Ammon's horn (tissue), 1 donor: ENCODE measurements around the gene NOTO.

Source experiments
- DNase-seq: peaks from one replicate; pipeline ENCODE4 v3.0.0-alpha.2; 2016; ENCODE audit warnings: low spot score

NOTO gene

DNA sequence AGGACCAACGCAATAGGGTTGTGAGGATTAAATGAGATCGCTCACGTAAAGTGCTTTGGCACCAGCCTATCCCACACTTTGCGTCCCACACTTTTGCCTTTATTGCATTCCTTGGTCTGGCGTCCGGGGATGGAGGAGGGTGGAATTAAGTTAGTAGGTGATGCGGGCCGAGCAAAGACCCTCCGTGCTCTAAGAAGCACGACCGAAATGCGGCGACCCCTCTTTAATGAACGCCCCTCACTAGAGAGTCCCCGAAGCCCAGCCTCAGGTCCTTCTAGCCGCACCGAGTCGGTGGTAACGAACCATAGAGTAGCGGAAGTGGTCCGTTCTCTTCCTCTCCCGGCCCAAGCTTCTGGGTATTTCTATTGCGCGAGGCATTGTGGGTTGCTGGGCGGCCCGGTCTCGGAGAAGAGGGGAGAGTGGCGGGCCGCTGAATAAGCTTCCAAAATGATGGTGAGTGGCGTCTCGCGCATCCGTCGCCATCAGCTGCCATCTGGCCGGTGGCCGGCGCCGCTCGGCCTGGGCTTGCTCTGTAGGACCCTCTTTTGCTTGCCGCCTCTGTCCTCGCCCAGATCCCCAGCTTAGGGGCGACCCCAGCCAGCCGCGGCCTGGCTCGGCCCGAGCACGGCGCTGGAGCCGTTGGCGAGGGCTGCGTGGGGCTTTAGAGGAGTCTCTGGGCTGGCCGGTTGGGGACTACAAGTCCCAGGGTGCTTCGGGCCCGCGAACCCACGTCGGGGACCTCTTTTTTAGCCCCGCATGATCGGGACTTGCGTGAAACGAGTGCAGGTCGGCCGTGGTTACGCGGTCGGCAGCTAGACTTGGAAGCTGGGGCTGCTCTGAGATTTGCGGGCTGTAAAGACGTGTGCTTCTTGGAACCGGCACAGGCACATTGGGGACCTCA lies 31.8 kb downstream of the NOTO start, which contains the start of gene CCT7:
CCT7 (plus strand) TSS at position 377 of the 901 bp plus-strand sequence; CDS start at position 448, 71 bp downstream.
- peak; percentile 96 for DNase-seq

DNA sequence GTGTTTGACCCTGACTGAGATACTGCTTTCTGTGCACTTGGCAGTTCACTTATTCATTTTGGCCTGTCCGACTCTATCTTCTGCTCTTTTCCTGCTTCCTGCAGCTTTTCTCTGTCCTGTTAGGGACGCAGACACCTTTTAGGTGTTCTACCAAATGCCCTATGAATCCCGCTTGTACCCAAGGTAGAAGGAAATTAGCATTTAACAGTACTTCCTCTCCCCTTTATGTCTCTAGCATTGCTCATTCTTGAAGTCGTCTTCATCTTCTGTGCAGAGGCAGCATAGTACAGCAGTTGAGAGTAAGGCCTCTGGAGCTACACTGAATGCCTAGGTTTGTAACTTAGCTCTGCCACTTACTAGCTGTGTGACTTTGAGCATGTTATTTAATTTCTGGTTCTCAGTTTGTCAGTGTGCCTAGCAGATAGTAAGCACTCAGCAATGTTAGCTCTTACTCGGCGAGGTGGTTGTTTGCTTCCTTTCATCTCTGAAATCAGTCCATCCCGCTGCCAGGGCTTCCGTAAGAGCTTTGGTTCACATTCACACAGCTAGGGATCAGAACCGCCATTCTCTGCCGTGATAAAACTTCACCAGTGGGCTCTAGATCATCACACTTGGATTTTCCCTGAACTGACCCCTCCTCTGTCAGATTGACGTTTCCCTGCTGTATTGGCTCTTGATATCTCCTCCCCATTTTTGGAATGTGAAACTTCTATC lies 33.1 kb downstream of the NOTO start:
- DNase-seq: no peak

DNA sequence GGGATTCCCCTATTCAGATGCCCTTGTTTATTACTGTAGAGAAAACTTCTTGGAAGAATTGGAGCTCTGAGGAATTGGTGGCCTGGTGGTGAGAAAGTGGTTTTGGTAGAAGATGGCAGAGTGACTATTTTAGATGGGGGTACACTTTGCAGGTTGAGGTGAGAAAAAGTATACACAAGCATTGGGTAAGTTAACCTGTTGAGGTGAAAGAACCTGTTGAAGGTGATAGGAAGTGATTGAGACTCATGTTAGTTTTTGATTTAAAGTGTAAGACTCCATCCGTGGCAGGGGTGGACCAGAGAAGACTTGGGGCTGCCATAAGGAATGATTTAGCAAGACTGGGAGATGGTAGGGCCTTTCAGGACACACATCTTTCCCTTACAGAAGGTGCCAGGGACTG lies 34.8 kb downstream of the NOTO start:
- no peak for DNase-seq

DNA sequence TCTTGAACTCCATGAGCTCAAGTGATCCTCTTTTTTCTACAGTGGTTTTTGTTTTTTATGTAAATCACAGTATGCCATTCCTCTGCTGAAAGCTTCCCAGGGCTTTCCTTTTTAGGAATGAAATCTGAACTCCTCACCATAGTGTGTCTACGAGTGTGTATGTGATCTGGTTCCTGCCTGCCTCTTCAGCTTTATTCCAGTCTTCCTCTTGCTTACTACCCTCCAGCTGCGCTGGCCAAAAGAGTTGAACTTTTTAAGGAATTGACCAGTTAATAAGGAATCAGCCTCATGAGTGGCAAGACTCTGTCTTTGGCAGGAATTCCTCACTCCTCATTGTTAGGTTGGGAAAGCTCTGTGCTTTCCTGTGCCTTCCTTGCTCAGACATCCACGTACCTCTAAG lies 35.8 kb downstream of the NOTO start:
- no peak for DNase-seq

DNA sequence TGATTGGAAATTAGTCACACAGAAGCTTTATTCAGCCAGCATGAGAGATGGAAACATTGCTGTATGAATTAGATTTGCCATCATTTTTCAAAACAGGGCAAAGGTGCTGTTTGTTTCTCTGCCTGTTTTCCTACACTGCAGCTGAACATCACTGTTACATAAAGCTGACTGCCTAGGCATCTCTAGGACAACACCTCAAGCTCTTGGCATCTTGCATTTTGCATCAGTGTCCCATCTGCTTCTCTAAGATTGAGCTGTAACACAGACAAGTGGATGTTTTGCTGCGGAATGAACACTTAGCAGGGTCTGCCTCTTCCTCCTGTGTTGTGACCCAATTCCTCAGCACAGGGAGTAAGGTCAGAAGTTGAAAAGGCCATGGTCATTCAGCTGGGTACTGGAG lies 36.6 kb downstream of the NOTO start:
- DNase-seq: peak; percentile 20

DNA sequence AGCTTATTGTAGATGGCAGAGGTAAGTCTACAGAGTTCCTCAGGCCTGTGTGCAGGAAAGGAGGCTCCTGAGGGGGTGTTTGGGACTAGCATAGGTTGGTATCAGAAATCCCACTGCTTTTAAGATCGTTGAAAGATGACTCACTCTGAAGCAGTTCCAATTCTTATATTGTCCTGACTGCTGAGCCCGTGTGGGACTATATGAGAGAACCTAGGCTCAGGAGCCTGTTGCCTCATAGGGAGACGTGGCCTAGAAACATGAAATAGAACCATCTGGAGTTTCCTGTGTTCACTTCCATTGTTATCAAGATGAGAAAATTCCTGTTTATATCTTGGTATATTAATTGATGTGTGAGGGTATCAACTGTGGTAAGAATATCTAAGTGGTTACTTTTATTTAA lies 37.4 kb downstream of the NOTO start:
- no peak for DNase-seq

DNA sequence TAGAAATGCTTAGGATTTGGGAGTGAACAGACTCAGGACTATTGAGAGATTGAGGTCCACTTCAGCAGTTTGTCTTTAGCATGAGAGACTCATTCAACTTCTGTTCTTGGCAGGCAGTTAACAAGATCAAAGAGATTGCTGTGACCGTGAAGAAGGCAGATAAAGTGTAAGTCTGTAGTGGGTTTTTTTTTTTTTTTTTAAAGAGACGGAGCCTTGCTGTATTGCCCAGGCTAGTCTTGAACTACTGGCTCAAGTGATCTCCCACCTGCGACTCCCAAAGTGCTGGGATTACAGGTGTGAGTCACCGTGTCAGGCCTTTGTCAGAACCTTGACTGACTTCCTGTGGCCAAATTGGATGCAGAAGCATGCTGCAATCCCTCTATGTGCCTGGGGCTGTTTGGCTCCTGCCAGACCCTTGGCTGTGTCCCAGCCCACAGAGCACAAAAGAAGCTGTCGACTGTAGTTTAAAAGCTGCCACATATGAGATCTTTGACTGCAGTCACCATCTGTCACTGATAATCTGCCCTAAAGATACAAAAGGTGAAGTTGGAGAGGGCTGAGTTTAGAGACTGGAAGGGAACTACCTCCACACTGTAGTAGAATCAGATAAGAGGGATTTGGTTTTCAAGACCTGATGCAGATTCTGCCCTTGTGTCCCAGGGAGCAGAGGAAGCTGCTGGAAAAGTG lies 41.7 kb downstream of the NOTO start:
- no peak for DNase-seq

DNA sequence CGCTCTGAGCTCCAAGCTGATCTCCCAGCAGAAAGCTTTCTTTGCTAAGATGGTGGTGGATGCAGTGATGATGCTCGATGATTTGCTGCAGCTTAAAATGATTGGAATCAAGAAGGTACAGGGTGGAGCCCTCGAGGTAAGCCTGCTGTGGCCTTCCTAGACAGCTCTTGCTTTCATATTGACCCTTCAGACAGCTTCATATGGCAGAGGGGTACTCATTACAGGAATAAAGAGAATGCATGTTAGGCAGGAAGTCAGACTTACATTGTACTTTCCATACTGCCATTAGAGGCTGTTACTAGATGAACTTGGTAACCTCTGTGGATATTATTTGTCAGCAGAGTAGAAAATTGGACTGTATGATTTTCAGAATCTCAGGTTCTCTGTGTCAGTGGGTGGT lies 42.2 kb downstream of the NOTO start:
- DNase-seq: no peak

DNA sequence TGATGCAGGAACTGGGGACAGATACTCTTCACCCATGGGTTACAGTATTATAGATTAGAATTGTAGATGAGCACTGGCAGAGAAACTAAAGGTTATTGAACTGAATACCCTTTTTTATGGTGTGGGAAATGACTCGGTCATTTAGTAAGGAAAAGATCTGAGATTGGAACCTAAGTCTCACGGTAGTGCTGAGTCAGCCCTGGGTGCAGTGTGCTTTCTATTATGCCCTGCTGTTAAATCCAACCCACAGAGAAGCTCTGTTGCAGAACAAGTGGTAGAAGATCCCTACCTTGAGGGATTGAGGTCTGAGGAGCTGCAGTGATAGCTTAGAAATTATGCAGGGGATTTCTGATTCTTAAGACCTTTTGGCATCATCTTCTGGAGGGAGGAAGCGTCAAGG lies 44.5 kb downstream of the NOTO start:
- no peak for DNase-seq

DNA sequence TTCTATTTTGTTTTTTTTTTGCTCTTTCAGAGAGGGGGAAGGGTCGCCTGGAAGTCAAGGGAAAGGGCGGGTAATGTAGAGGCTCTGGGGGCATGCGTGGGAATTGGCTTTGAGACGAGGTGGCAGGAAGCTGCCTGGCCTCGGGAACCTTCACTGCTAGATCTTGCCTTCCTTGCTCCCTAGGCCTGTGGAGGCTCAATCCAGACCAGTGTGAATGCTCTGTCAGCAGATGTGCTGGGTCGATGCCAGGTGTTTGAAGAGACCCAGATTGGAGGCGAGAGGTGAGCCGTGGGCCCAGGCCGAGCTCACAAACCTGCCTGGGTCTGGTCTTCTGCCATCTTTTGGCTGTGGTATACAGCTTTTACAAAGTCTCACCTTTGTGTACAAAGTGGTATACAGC lies 47.3 kb downstream of the NOTO start:
- DNase-seq: no peak

DNA sequence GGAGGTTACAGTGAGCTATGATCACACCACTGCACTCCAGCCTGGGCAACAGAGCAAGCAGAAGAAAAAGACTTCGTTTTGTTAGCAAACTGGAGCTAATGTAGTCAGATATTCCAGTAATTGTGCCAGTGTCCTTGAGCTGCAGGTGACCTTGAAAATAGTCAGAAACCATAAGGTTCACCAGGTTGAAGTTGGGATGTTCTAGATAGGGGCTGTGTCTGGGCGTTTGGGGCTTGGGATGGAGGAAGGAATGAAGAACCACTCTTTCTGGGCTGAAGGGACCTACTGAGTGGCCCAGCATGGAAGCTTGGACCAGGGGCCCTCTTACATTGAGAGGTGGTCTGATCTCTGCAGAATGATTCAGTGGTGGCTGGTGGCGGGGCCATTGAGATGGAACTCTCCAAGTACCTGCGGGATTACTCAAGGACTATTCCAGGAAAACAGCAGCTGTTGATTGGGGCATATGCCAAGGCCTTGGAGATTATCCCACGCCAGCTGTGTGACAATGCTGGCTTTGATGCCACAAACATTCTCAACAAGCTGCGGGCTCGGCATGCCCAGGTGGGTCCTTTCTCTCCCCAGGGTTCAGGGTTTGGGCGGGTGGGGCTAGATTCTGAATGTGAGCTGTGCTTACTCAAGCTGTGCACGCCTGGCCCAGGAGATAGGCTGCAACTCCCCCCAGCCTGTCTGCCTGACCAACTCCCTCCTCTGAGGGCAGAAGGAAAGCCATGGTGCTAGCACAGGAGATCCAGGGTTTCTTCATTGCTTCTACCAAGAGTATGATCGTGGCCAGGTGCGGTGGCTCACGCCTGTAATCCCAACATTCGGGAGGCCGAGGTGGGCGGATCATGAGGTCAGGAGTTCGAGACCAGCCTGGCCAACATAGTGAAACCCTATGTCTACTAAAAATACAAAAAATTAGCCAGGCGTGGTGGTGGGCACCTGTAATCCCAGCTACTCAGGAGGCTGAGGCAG lies 48.8 kb downstream of the NOTO start:
- no peak for DNase-seq

DNA sequence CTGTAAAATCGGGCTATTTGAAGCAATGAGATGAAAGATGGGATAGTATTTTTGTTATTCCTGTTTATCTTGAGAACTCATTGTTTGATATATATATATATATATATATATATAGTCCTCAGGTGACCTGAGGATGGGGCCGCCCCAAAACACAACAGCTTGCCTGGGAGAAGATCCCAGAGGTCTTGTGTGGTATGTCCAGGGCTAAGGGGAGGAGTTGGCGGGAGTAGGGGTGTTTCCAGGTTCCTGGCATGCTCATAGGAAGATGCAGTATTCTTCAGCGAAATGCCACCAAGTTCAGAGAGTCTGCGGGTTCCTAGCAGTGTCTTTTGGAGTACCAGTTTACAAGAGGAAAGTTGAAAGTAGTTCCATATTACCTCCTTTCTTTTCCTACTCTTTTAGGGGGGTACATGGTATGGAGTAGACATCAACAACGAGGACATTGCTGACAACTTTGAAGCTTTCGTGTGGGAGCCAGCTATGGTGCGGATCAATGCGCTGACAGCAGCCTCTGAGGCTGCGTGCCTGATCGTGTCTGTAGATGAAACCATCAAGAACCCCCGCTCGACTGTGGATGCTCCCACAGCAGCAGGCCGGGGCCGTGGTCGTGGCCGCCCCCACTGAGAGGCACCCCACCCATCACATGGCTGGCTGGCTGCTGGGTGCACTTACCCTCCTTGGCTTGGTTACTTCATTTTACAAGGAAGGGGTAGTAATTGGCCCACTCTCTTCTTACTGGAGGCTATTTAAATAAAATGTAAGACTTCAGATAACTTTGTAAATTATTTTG lies 50.1 kb downstream of the NOTO start:
- no peak for DNase-seq

DNA sequence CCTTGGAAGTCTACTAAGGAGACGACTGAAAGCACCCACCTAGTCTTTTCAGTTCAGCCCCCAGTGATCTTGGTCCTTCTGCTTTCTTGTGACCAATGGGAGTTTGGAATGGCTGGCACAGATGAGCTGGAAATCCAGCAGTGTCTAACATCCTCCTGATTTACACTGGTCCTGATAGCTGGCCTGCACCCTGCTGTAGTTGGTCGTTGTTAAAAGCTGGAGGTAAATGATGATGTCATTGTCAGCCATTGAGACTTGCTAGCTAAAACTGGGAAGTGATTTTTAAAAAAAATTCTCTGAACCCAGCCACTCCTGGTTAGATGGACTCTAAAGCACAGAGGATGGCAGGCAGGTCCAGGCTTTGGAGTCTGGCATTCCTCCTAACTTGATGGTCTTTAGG lies 51.0 kb downstream of the NOTO start:
- no peak for DNase-seq

DNA sequence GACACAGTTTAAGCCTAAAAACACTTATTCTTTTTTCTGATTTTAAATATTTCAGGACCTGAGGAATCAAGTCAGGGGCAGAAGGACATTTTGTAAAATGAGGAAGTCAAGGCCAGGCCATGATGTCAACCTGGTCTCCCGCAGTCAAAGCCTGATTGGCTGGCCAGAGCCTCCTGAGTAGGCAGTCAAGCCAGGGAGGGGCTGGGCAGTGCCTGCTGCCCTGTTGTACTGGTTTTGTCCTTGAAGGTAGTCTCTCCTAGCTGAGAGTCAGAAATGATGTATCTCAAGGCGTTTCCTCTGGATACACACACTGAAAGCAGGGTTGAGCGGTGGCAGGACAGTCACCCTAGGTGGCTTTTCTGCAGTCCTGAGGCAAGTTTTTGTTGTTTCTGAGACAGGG lies 51.5 kb downstream of the NOTO start:
- DNase-seq: no peak

DNA sequence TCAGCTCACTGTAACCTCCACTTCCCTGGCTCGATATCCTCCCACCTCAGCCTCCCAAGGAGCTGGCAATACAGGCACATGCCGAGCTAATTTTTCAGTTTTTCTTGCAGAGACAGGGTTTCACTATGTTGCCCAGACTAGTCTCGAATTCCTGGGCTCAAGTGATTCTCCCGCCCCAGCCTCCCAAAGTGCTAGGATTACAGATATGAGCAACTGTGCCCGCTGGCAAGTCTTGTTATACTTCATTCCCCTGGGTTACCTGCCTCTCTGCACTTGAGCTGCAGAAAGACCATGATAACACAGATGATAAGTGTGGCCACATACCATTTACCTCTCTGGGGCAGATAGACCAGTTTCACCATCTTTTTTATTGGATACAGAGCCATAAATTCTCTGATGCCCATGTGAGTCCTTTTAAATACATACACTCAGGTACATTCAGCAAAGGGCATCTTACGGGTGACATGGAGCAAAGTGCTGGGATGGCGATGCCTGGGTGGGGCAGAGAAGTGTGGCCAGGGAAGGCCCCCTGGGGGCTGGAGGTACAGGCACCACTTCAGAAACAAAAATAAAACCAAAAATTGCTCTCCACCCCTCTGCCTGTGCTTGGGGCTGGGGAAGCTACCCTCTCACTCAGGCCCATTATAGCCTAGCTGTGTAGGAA lies 52.1 kb downstream of the NOTO start:
- DNase-seq: no peak

DNA sequence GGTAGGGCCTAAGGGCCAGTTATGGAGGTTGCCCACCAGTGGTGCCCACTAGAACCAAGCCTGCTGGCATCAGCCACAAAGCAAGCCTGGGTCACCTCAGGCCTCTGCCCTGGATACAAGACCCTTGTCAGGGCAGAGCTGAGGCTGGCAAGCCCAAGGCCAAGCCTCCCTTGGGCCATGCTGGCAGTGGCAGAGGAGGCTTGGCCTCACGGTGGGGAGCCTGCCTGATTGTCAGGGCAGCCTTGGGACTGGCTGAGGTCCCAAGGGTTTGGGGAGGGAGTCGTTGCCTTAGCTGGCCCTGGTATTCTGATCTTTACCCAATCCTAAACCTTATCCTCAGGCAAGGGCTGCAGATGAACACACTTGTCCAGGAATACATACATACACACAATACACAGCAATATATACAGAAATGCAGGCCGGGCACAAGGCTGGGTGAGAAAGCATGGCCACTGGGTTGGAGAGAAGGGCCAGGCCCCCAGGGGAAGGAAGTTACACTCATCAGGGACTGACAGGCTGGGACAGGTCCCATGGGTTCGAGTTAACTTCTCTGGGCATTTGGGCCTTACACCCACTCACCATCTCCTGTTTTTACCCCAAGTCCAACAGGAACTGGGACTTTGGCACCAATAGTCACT lies 52.8 kb downstream of the NOTO start:
- DNase-seq: no peak

DNA sequence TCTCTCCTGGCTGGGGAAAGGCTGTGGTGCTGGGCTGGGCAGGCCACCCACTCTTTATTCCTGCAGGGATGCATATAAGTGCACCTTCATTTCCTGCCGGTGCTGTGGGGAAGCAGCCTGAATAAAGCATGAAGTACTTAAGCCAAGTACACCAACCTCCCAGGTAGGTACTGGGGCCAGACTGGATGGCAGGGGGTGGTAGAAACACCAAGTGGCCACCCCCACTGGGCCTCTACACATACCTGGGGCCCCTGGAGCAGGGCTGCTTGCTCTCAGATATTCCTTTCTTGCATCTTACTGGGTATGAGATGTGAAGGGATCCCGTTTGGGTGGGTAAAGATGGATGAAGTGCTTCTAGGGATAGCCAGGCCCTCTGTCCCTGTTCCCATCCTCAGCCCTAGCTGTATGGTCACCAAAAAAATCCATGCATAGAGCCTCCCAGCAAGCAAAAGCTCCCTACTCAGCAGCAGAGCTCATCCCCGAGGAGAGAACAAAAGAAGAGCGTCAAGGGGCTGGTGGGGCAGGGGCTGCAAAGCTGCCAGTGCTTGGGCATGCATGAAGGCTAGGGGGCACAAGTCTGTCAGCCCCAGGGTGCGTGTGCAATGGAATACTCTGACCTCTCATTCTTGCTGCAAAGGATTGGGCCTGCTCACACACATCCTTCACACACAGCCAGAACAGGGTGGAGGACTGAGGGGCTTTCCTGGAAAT lies 53.7 kb downstream of the NOTO start:
- no peak for DNase-seq

DNA sequence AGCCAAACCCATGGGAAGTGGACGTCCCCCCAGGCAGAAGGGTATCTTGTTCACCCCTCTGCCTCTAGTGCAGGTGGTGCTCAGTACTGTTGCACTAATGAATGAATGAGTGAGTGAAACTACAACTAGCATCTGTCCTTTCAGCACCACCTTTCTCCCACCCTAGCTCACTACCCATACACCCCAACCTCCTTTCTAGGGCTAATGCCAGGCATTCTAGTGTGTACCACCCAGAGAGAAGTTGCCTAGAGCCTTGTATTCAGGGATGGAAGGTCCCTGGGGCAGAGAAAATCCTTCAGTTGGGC lies 54.2 kb downstream of the NOTO start:
- DNase-seq: no peak

DNA sequence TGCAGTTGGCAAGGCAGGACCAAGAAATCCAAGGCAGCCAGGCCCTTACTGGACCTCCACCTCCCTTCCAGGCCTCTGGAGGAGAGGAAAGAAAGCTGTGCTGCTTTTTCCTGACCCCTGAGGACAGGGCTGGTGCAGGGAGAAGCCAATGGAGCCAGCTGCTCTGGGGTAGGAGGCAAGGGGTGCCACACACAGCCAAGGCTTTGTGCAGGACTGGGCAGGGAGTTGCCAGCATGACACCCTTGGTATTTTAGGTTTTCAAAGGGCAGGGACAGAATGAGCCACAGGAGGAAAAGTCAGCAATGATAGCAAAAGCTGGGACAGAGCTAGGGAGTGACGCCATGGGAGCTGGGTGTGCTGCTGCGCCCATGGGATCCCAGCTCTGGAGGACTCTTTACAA lies 54.6 kb downstream of the NOTO start:
- no peak for DNase-seq
